K562 (cell line): ENCODE results near the gene JHY. TPM values are rescaled to one million over a fixed set of nuclear protein-coding genes. Genes with fewer than 3 reads are reported as not detected.

Experiments
- ATAC-seq: fragments of 200-7000 bp; cut with Tn5 transposase; 3 replicates; pipeline ENCODE4 v1.9.1; 2020; ENCODE audit warnings: moderate library complexity
- BruUV-seq: library from RNA; stranded (reverse); fragments of 400-500 nt; replicated peaks from 2 replicates; lab custom pipeline; 2021; lab: Mats Ljungman, UMichigan
- CTCF ChIA-PET: fragments of 300-600 bp; formaldehyde crosslinking; extraction: SDS; loops from one replicate; lab custom pipeline; 2021; ENCODE audit warnings: low intra/inter-chr PET ratio; lab: Yijun Ruan, JAX
- POLR2A ChIA-PET: fragments of 300-600, 350-650 bp; sonication (Branson Sonifier 250); formaldehyde crosslinking; extraction: SDS; loops from one replicate; lab custom pipeline; 2021; ENCODE audit warnings: antibody characterized with exemption, inconsistent platforms; lab: Yijun Ruan, JAX
- DNase-seq, 4 experiments: peaks; one replicate each; pipeline versions ENCODE4 v3.0.0 to v3.0.0-alpha.2; 2011 to 2018; ENCODE audit warnings: low spot score in 3 of 4, mixed read lengths in 3 of 4; ENCODE audit errors: extremely low read depth in 1 of 4
- FAIRE-seq: peaks from 2 replicates; lab custom pipeline; 2011; peaks lifted over from hg19 to GRCh38; lab: Jason Lieb, UNC
- H2AFZ ChIP-seq: 2 replicates; pipeline ENCODE4 v1.6.0; 2011; ENCODE audit warnings: low read depth, low read length, control low read depth, inconsistent platforms
- H3K27ac ChIP-seq: fragments of 200-600 bp; 3 replicates; pipeline ENCODE4 v1.8.0; 2011; ENCODE audit warnings: low read depth, mild to moderate bottlenecking, control low read depth, inconsistent platforms, low read length, moderate library complexity, mixed read lengths; ENCODE audit errors: extremely low read depth
- H3K27me3 ChIP-seq, 2 experiments: fragments of 300-600 bp in 1 of 2; 2 replicates in 1 of 2; 3 replicates in 1 of 2; pipeline versions ENCODE4 v1.6.0 to v1.8.0; 2011; ENCODE audit warnings: inconsistent platforms in 2 of 2, low read length in 2 of 2, mild to moderate bottlenecking in 1 of 2, mixed read lengths in 1 of 2, moderate library complexity in 1 of 2; ENCODE audit not compliant: control insufficient read depth in 2 of 2, insufficient read depth in 2 of 2
- H3K36me3 ChIP-seq: fragments of 300-600 bp; 3 replicates; pipeline ENCODE4 v1.8.0; 2011; ENCODE audit warnings: mild to moderate bottlenecking, low read length, inconsistent platforms; ENCODE audit not compliant: control insufficient read depth, insufficient read depth
- H3K4me1 ChIP-seq, 2 experiments: fragments of 200-600 bp in 1 of 2; replicated peaks in 1 of 2; 2 replicates in 1 of 2; 3 replicates in 1 of 2; pipeline versions ENCODE4 v1.5.1 to v1.8.0; 2011; ENCODE audit warnings: inconsistent platforms in 2 of 2, low read length in 2 of 2, mild to moderate bottlenecking in 1 of 2, mixed read lengths in 1 of 2, moderate library complexity in 1 of 2; ENCODE audit not compliant: control insufficient read depth in 2 of 2, insufficient read depth in 2 of 2
- H3K4me2 ChIP-seq: 2 replicates; pipeline ENCODE4 v1.6.1; 2011; ENCODE audit warnings: low read length, control low read depth, inconsistent platforms, mixed read lengths; ENCODE audit not compliant: insufficient read depth
- H3K4me3 ChIP-seq: fragments of 200-600 bp; sonication (generic), shearing (Covaris generic); 2 replicates; pipeline ENCODE4 v1.5.1; 2016; ENCODE audit warnings: control low read depth, inconsistent platforms
- H3K79me2 ChIP-seq: fragments of 200-600 bp; 3 replicates; pipeline ENCODE4 v1.8.0; 2011; ENCODE audit warnings: low read length, inconsistent platforms; ENCODE audit not compliant: control insufficient read depth, insufficient read depth
- H3K9ac ChIP-seq, 2 experiments: 2 replicates each; pipeline versions ENCODE4 v1.6.0 to v1.6.1; 2011; ENCODE audit warnings: low read depth in 2 of 2, low read length in 2 of 2, control low read depth in 1 of 2, inconsistent platforms in 1 of 2, mild to moderate bottlenecking in 1 of 2, mixed read lengths in 1 of 2; ENCODE audit not compliant: insufficient read depth in 1 of 2
- H3K9me1 ChIP-seq: one replicate; pipeline ENCODE4 v1.6.0; 2011; ENCODE audit warnings: inconsistent platforms, mild to moderate bottlenecking, low read length, moderate library complexity; ENCODE audit not compliant: control insufficient read depth, insufficient read depth
- H3K9me3 ChIP-seq: replicated peaks from 2 replicates; pipeline ENCODE4 v1.5.1; 2011; ENCODE audit warnings: low read depth, low read length, inconsistent platforms; ENCODE audit not compliant: control insufficient read depth, insufficient read depth
- H4K20me1 ChIP-seq: replicated peaks from 2 replicates; pipeline ENCODE4 v1.6.1; 2011; ENCODE audit warnings: low read length, inconsistent platforms, mixed read lengths; ENCODE audit not compliant: control insufficient read depth, insufficient read depth
- ARID2 ChIP-seq: fragments of 450-650 bp; IDR thresholded peaks from 2 replicates; pipeline ENCODE4 v1.6.1; 2017; ENCODE audit warnings: antibody characterized with exemption, mild to moderate bottlenecking
- GATAD2B ChIP-seq: fragments of 450-650 bp; IDR thresholded peaks from 2 replicates; pipeline ENCODE4 v1.6.1; 2017; ENCODE audit warnings: mild to moderate bottlenecking, borderline replicate concordance
- IRF2 ChIP-seq: sonication (generic); formaldehyde crosslinking; IDR thresholded peaks from 2 replicates; pipeline ENCODE4 v1.8.1; 2022; ENCODE audit warnings: mild to moderate bottlenecking, missing genetic modification reagents
- MTA3 ChIP-seq: fragments of 450-650 bp; formaldehyde crosslinking; IDR thresholded peaks from 2 replicates; pipeline ENCODE4 v1.6.1; 2017; ENCODE audit warnings: mild to moderate bottlenecking, borderline replicate concordance
- ZBTB26 ChIP-seq: fragments of 450-650 bp; formaldehyde crosslinking; IDR thresholded peaks from 2 replicates; pipeline ENCODE4 v1.4.0; 2022; ENCODE audit warnings: missing genetic modification characterization
- ZBTB49 ChIP-seq: sonication (generic); formaldehyde crosslinking; IDR thresholded peaks from 2 replicates; pipeline ENCODE4 v1.8.0; 2022; ENCODE audit warnings: missing genetic modification reagents, mild to moderate bottlenecking, borderline replicate concordance
- ZNF140 ChIP-seq: fragments of 250-450 bp; sonication (Bioruptor Pico); IDR thresholded peaks from 2 replicates; pipeline ENCODE4 v1.8.0; 2021; ENCODE audit warnings: moderate library complexity, mild to moderate bottlenecking, inconsistent platforms
- ZNF384 ChIP-seq: IDR thresholded peaks from 2 replicates; pipeline ENCODE4 v1.6.1; 2012; ENCODE audit warnings: low read depth, low read length, improper control_type of control experiment
- WGBS: fragments of 100-300 bp; shearing (Covaris generic); methylation state at CpG from one replicate; pipeline ENCODE4 v1.1.6; 2016; ENCODE audit warnings: low coverage, mixed read lengths; ENCODE audit not compliant: insufficient coverage; ENCODE audit errors: missing lambda C conversion rate; 5-methylcytosine and 5-hydroxymethylcytosine counted together
- in situ Hi-C: fragments of 300-500 bp; cut with MboI; formaldehyde crosslinking; loops from 4 replicates; pipeline ENCODE4 v1.15.0; 2018; ENCODE audit warnings: inconsistent platforms, mixed read lengths
- intact Hi-C: fragments of 100-400 bp; cut with micrococcal nuclease; formaldehyde crosslinking; loops from 2 replicates; pipeline ENCODE4 v1.14.2; 2022
- polyA plus RNA-seq, 8 experiments: library from polyadenylated mRNA; depleted of rRNA in 4 of 8; stranded (reverse) in 5 of 8; unstranded in 3 of 8; fragments of >200 nt; fragmentation: Nextera tagmentation in 2 of 8; fragmentation: Illumina TruSeq in 1 of 8; extraction: Ambion mirVana in 2 of 8; extraction: Trizol in 1 of 8; gene quantifications; 2 replicates each; pipeline versions ENCODE4 v1.2.1 to v1.2.3, GENCODE V29; 2011 to 2014; ENCODE audit warnings: inconsistent platforms in 1 of 8, missing spikeins in 1 of 8
- total RNA-seq, 7 experiments: library from RNA; depleted of rRNA in 6 of 7; stranded (reverse); fragments of >200 nt in 6 of 7; fragmentation: Illumina TruSeq in 2 of 7; extraction: Trizol in 2 of 7; gene quantifications; 2 replicates each; pipeline versions ENCODE4 v1.2.1 to v1.2.3, GENCODE V29; 2011 to 2021; ENCODE audit warnings: low replicate concordance in 1 of 7
- TF ChIP-seq, protein P1 (sequence below): fragments of 200-800 bp; sonication (Bioruptor generic); IDR thresholded peaks from 2 replicates; pipeline ENCODE4 v1.6.1; 2017; ENCODE audit warnings: missing genetic modification characterization, missing compliant biosample characterization

Gene JHY
- total and polyA plus RNA-seq, 9 of the 15 experiments (the other 6 are each of a cell fraction or from before 2014, with no cell fraction given) = not detected

GRCh38 chr11:122938557-122938956 is 56.0 kb downstream of the JHY start:
- no peak overlapping the region for H3K4me3 ChIP-seq
- no peaks in the 10 kb centered on the region; a peak in 1 of 5 replicates for H3K27me3 ChIP-seq
- no peaks in the 10 kb centered on the region for H3K36me3 ChIP-seq
- POLR2A ChIA-PET = no interaction called here
- no peaks in the 10 kb centered on the region for H3K9me1 ChIP-seq
- H3K4me1 ChIP-seq = no peaks in the 10 kb centered on the region
- no peak for FAIRE-seq
- no peak overlapping the region for H3K4me2 ChIP-seq
- intact Hi-C loops = no loop called here
- TF ChIP-seq IRF2 (no peak), ZNF140 (CRISPR knock-in tag) (no peak), ZBTB49 (CRISPR knock-in tag) (no peak), GATAD2B (no peak), ZNF384 (no peak), MTA3 (no peak), ARID2 (no peak), ZBTB26 (CRISPR knock-in tag) (no peak)
- TF ChIP-seq, protein P1, sequence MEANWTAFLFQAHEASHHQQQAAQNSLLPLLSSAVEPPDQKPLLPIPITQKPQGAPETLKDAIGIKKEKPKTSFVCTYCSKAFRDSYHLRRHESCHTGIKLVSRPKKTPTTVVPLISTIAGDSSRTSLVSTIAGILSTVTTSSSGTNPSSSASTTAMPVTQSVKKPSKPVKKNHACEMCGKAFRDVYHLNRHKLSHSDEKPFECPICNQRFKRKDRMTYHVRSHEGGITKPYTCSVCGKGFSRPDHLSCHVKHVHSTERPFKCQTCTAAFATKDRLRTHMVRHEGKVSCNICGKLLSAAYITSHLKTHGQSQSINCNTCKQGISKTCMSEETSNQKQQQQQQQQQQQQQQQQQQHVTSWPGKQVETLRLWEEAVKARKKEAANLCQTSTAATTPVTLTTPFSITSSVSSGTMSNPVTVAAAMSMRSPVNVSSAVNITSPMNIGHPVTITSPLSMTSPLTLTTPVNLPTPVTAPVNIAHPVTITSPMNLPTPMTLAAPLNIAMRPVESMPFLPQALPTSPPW = no peak
- TF ChIP-seq, all 486 proteins: peak for 0
- no peak overlapping the region for H3K9ac ChIP-seq
- no peaks in the 10 kb centered on the region for H4K20me1 ChIP-seq
- in situ Hi-C loops = no loop called here
- H2AFZ ChIP-seq = no peak overlapping the region
- BruUV-seq = no TSS peak
- WGBS = 0% methylated on average over 2 of the region's 2 CpGs
- no peaks in the 10 kb centered on the region for H3K9me3 ChIP-seq
- H3K27ac ChIP-seq = no peak overlapping the region
- ATAC-seq (no peak), DNase-seq (no peak)
- H3K79me2 ChIP-seq = no peaks in the 10 kb centered on the region
- CTCF ChIA-PET = no interaction called here
